Neural cell (in vitro differentiated cells): Measurements from ENCODE around the gene ABHD12.

ENCODE experiments used
- CTCF ChIP-seq: fragments of 450-650 bp; IDR thresholded peaks from 2 replicates; pipeline ENCODE4 v1.5.1; 2014; ENCODE audit warnings: antibody characterized with exemption, mild to moderate bottlenecking, moderate library complexity; ENCODE audit not compliant: poor library complexity, severe bottlenecking
- EZH2 ChIP-seq: fragments of 200-600, 300-800 bp; shearing (Covaris generic), sonication (generic); IDR thresholded peaks from 2 replicates; pipeline ENCODE4 v1.6.1; 2014; ENCODE audit warnings: antibody characterized with exemption, low read length, borderline replicate concordance, mild to moderate bottlenecking; ENCODE audit not compliant: insufficient read depth, poor library complexity, severe bottlenecking
- RAD21 ChIP-seq: fragments of 450-650 bp; conservative IDR thresholded peaks from 2 replicates; pipeline ENCODE4 v1.6.1; 2014; ENCODE audit warnings: antibody characterized with exemption, mild to moderate bottlenecking, moderate library complexity
- REST ChIP-seq: IDR thresholded peaks from 2 replicates; pipeline ENCODE4 v1.6.1; 2012; ENCODE audit warnings: borderline replicate concordance

GRCh38 chr20:25250508-25250907, 140.1 kb downstream of the ABHD12 start:
- TF ChIP-seq RAD21: no peak
- no peak for TF ChIP-seq REST
- TF ChIP-seq EZH2: no peak
- no peak for TF ChIP-seq CTCF
